Measurements from ENCODE around the gene HDGF.

The HDGF gene

DNA sequence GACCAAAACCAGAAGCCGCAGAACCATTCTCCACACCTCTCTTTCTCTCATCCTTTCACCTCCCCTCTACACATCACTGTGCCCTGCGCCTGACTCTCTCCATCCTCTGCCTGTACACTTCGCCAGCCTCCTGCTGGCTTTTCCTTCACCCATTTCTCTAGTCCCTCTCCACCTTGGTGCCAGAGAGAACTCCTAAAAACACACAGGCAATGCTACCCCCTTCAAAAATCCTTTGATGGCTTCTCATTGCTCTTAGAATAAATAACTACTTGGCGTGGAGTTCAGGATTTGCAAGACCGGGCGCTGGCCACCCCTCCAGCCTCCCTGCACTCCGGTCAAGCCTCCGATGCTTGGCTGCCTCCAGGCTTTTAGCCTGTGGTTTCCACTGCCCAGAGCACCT, 54.7 kb downstream of the HDGF start:
- peaks cover 23% of the 10 kb centered on the region for H3K79me1 ChIP-seq (ENCODE audit: low read length)
- H4K91ac ChIP-seq (ENCODE audit: low read depth, low read length): no peak overlapping the region
- no CpG with 5 or more reads among the region's 8 CpGs for WGBS (ENCODE audit: extremely low coverage, insufficient coverage, insufficient read length)
- H2AFZ ChIP-seq (ENCODE audit: insufficient read depth, low read length, poor library complexity): no peak overlapping the region
- H2BK120ac ChIP-seq (ENCODE audit: insufficient read depth, low read length, poor library complexity): no peak overlapping the region
- H3K18ac ChIP-seq (ENCODE audit: low read length): no peak overlapping the region
- H2BK5ac ChIP-seq (ENCODE audit: low read depth, low read length, poor library complexity): no peak overlapping the region
- no peak overlapping the region for H4K8ac ChIP-seq (ENCODE audit: low read depth, low read length)
- H3K9me3 ChIP-seq (ENCODE audit: insufficient read depth, low read depth, low read length): peaks cover 3% of the 10 kb centered on the region
- H4K12ac ChIP-seq (ENCODE audit: low read depth, low read length): no peak overlapping the region
- H3K4ac ChIP-seq (ENCODE audit: low read depth, low read length): no peak overlapping the region
- H3K9ac ChIP-seq (ENCODE audit: low read length): no peak overlapping the region
- no peak for DNase-seq
- H2BK12ac ChIP-seq (ENCODE audit: low read length): no peak overlapping the region
- no peaks in the 10 kb centered on the region for H3K27me3 ChIP-seq (ENCODE audit: insufficient read depth, low read length)
- peaks cover 22 to 26% of the 10 kb centered on the region in 2 experiments for H3K36me3 ChIP-seq (ENCODE audit: control insufficient read depth in 1 of 2, insufficient read depth in 2 of 2, low read length in 2 of 2)
- no peak overlapping the region for H3K4me2 ChIP-seq (ENCODE audit: low read length)
- peaks cover 3% of the 10 kb centered on the region for H3K79me2 ChIP-seq (ENCODE audit: control insufficient read depth, insufficient read depth, low read length, poor library complexity)
- no peak overlapping the region for H3K23ac ChIP-seq (ENCODE audit: low read length)
- H3K4me3 ChIP-seq (ENCODE audit: low read depth, low read length): no peak overlapping the region
- no peak overlapping the region for H2AK5ac ChIP-seq (ENCODE audit: low read length)
- no peak overlapping the region for H3K27ac ChIP-seq (ENCODE audit: low read depth, low read length)
- H3K14ac ChIP-seq (ENCODE audit: low read length): no peak overlapping the region
- H3K4me1 ChIP-seq (ENCODE audit: control insufficient read depth in 1 of 2, insufficient read depth in 2 of 2, low read length in 2 of 2): peaks cover 21 to 38% of the 10 kb centered on the region in 2 experiments

DNA sequence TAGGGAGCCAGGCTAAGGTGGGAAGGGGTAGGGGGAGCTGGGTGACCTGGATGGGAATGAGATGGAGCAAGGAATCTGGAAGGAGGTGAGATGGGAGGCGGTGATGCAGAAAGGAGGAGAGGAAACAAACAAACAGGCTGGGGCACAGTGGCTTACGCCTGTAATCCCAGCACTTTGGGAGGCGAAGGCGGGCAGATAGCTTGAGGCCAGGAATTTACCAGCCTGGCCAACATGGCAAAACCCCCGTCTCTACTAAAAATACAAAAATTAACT, 56.8 kb downstream of the HDGF start:
- WGBS (ENCODE audit: extremely low coverage, insufficient coverage, insufficient read length): no CpG with 5 or more reads among the region's 5 CpGs

DNA sequence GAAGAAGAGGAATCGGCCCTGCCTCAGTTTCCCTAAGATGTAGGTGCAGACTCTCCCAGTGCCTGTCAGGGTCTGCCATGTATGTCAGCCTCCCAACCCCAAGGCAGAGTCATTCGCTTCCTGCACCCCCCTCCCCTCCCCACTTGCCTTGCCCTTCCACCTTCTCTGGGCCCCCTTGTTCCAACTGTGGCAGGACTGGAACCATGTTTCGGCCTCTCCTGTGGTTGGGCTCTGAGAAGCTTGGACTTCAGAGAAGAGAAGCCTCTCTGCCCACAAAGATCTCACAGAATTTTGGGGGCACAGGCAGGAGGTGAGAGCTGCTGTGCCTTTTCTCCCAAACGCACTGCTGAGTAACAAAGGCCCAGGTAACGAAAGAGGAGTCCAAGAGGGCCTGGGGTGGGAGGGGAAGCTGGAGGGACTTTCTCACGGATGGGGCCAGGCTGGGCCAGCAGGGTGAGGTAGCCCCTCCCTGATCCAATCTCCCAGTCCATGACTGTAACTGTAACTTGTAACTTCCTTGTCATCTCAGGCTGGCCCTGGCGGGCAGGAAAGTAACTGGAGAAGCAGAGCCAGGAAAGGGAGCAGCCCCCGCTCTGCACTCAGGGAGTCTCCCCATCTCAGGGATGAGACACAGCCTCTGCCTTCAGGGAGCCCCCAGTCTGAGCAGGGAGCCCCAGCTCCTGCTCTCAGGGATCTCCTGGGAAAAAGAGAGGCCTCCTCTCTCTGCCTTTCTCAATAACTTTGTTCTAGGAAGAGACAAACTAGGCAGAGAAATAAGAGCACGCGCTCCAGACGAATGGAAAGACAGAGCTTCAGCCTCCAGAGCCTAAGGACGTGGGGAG, 57.4 kb downstream of the HDGF start:
- H3K4me1 ChIP-seq (ENCODE audit: control insufficient read depth in 1 of 2, insufficient read depth in 2 of 2, low read length in 2 of 2): peaks cover 44 to 55% of the 10 kb centered on the region in 2 experiments
- peak overlapping the region; percentile 38 for H2AFZ ChIP-seq (ENCODE audit: insufficient read depth, low read length, poor library complexity)
- no peak overlapping the region for H3K4me3 ChIP-seq (ENCODE audit: low read depth, low read length)
- H4K12ac ChIP-seq (ENCODE audit: low read depth, low read length): peak overlapping the region; percentile 26
- peak overlapping the region; percentile 96 for H4K91ac ChIP-seq (ENCODE audit: low read depth, low read length)
- peaks cover 4 to 6% of the 10 kb centered on the region in 2 experiments for H3K36me3 ChIP-seq (ENCODE audit: control insufficient read depth in 1 of 2, insufficient read depth in 2 of 2, low read length in 2 of 2)
- WGBS (ENCODE audit: extremely low coverage, insufficient coverage, insufficient read length): no CpG with 5 or more reads among the region's 12 CpGs
- peaks cover 32% of the 10 kb centered on the region for H3K79me1 ChIP-seq (ENCODE audit: low read length)
- H3K79me2 ChIP-seq (ENCODE audit: control insufficient read depth, insufficient read depth, low read length, poor library complexity): peaks cover 3% of the 10 kb centered on the region
- peak overlapping the region; percentile 45 for H3K4me2 ChIP-seq (ENCODE audit: low read length)
- peak overlapping the region; percentile 77 for H4K8ac ChIP-seq (ENCODE audit: low read depth, low read length)
- peak overlapping the region; percentile 84 for H3K27ac ChIP-seq (ENCODE audit: low read depth, low read length)
- H3K9me3 ChIP-seq (ENCODE audit: insufficient read depth, low read depth, low read length): no peaks in the 10 kb centered on the region
- H2BK5ac ChIP-seq (ENCODE audit: low read depth, low read length, poor library complexity): peak overlapping the region; percentile 82
- peak overlapping the region; percentile 83 for H3K14ac ChIP-seq (ENCODE audit: low read length)
- H3K4ac ChIP-seq (ENCODE audit: low read depth, low read length): peak overlapping the region; percentile 41
- no peak for DNase-seq
- H3K9ac ChIP-seq (ENCODE audit: low read length): peak overlapping the region; percentile 17
- H3K18ac ChIP-seq (ENCODE audit: low read length): peak overlapping the region; percentile 91
- H2AK5ac ChIP-seq (ENCODE audit: low read length): peak overlapping the region; percentile 84
- no peak overlapping the region for H3K23ac ChIP-seq (ENCODE audit: low read length)
- peak overlapping the region; percentile 79 for H2BK120ac ChIP-seq (ENCODE audit: insufficient read depth, low read length, poor library complexity)
- H2BK12ac ChIP-seq (ENCODE audit: low read length): peak overlapping the region; percentile 90
- H3K27me3 ChIP-seq (ENCODE audit: insufficient read depth, low read length): no peaks in the 10 kb centered on the region

More for the DNA sequence above, 56.8 kb downstream of the HDGF start:
- Histone ChIP-seq H4K12ac (ENCODE audit: low read depth, low read length) (no peak overlapping the region), H3K18ac (ENCODE audit: low read length) (peak overlapping the region; percentile 63), H3K9ac (ENCODE audit: low read length) (no peak overlapping the region), H3K14ac (ENCODE audit: low read length) (peak overlapping the region; percentile 50), H3K36me3 (ENCODE audit: control insufficient read depth in 1 of 2, insufficient read depth in 2 of 2, low read length in 2 of 2) (peaks cover 8 to 11% of the 10 kb centered on the region in 2 experiments), H3K4me2 (ENCODE audit: low read length) (peak overlapping the region; percentile 20), H3K4me1 (ENCODE audit: control insufficient read depth in 1 of 2, insufficient read depth in 2 of 2, low read length in 2 of 2) (peaks cover 41 to 54% of the 10 kb centered on the region in 2 experiments), H3K79me1 (ENCODE audit: low read length) (peaks cover 32% of the 10 kb centered on the region), H3K4ac (ENCODE audit: low read depth, low read length) (peak overlapping the region; percentile 35), H4K91ac (ENCODE audit: low read depth, low read length) (peak overlapping the region; percentile 84), H3K27me3 (ENCODE audit: insufficient read depth, low read length) (no peaks in the 10 kb centered on the region), H3K79me2 (ENCODE audit: control insufficient read depth, insufficient read depth, low read length, poor library complexity) (peaks cover 3% of the 10 kb centered on the region), H3K23ac (ENCODE audit: low read length) (no peak overlapping the region), H2AK5ac (ENCODE audit: low read length) (peak overlapping the region; percentile 23), H2BK12ac (ENCODE audit: low read length) (peak overlapping the region; percentile 90), H2BK120ac (ENCODE audit: insufficient read depth, low read length, poor library complexity) (peak overlapping the region; percentile 29), H3K4me3 (ENCODE audit: low read depth, low read length) (no peak overlapping the region), H4K8ac (ENCODE audit: low read depth, low read length) (peak overlapping the region; percentile 66), H2AFZ (ENCODE audit: insufficient read depth, low read length, poor library complexity) (no peak overlapping the region), H3K9me3 (ENCODE audit: insufficient read depth, low read depth, low read length) (no peaks in the 10 kb centered on the region), H3K27ac (ENCODE audit: low read depth, low read length) (peak overlapping the region; percentile 75), H2BK5ac (ENCODE audit: low read depth, low read length, poor library complexity) (peak overlapping the region; percentile 80)
- no peak for DNase-seq

DNA sequence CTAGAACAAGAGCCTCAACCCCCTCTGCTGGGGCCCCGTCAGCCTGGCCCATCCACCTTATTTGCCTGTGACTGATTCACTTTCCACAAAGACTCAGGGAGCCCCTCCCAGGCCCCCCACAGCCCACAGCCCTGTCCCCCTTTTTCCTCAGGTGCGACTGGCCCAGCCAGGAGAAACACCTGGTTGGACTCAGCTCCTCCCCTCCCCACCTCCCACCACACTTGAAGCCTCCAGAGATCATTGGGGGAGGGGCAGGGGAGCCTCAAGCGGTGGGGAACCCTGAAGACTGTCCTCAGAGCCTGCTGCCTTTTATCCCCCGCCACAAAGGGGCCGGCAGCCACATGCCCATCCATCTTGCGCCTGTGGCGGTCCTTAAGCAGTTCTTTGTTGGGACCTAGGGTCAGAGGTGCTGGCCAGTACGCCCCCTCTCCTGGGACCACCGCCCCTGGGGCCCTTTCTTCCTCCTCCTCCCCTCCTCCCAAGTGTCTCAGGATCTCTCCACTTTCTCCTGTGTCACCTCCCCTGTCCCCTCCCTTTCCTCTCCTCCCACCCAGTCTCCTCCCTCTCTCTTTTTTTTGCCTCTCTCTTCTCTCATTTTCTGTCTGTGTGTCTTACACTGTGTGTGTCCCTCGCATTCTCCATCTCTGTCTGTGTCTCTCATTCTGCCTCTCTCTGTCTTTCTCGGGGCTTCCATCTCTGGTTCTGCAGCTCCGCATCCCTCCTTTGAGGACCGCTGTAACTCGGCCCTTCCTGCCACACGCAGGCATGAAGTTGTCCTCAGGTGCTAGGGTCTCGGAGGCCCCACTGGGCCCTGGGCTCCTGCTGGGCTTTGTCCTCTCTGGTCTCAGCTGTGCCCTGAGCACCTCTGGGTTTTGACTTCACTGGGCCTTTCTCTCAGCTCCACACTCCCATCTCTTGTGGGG, 58.3 kb downstream of the HDGF start:
- Histone ChIP-seq H3K18ac (ENCODE audit: low read length) (peak overlapping the region; percentile 91), H3K9ac (ENCODE audit: low read length) (no peak overlapping the region), H3K4me1 (ENCODE audit: control insufficient read depth in 1 of 2, insufficient read depth in 2 of 2, low read length in 2 of 2) (peaks cover 44 to 53% of the 10 kb centered on the region in 2 experiments), H3K36me3 (ENCODE audit: control insufficient read depth in 1 of 2, insufficient read depth in 2 of 2, low read length in 2 of 2) (no peaks in the 10 kb centered on the region), H3K4me2 (ENCODE audit: low read length) (peak overlapping the region; percentile 45), H4K12ac (ENCODE audit: low read depth, low read length) (peak overlapping the region; percentile 26), H4K8ac (ENCODE audit: low read depth, low read length) (peak overlapping the region; percentile 77), H2AK5ac (ENCODE audit: low read length) (peak overlapping the region; percentile 84), H3K27ac (ENCODE audit: low read depth, low read length) (peak overlapping the region; percentile 84), H3K79me2 (ENCODE audit: control insufficient read depth, insufficient read depth, low read length, poor library complexity) (peaks cover 3% of the 10 kb centered on the region), H2BK12ac (ENCODE audit: low read length) (peak overlapping the region; percentile 86), H2BK120ac (ENCODE audit: insufficient read depth, low read length, poor library complexity) (peak overlapping the region; percentile 87), H3K14ac (ENCODE audit: low read length) (peak overlapping the region; percentile 83), H3K4me3 (ENCODE audit: low read depth, low read length) (no peak overlapping the region), H3K4ac (ENCODE audit: low read depth, low read length) (peak overlapping the region; percentile 57), H4K91ac (ENCODE audit: low read depth, low read length) (peak overlapping the region; percentile 96), H3K27me3 (ENCODE audit: insufficient read depth, low read length) (no peaks in the 10 kb centered on the region), H3K9me3 (ENCODE audit: insufficient read depth, low read depth, low read length) (no peaks in the 10 kb centered on the region), H3K79me1 (ENCODE audit: low read length) (peaks cover 32% of the 10 kb centered on the region), H2BK5ac (ENCODE audit: low read depth, low read length, poor library complexity) (peak overlapping the region; percentile 82), H2AFZ (ENCODE audit: insufficient read depth, low read length, poor library complexity) (peak overlapping the region; percentile 18), H3K23ac (ENCODE audit: low read length) (no peak overlapping the region)
- no CpG with 5 or more reads among the region's 16 CpGs for WGBS (ENCODE audit: extremely low coverage, insufficient coverage, insufficient read length)
- no peak for DNase-seq
